Uterus (tissue), 2 donors: ENCODE data around the gene TCAF2.
A peak's percentile ranks its signal among the peaks of the same experiment; 100 is the strongest.
"Not testable (repeated sequence)": the region's sequence is repeated elsewhere in the genome, so short reads cannot be mapped to it uniquely, and the experiment has no call there.

Experiments
- POLR2A ChIP-seq, 2 donors: fragments of 450-650 bp; IDR thresholded peaks; one replicate each; pipeline ENCODE4 v1.6.1; 2016; ENCODE audit warnings: antibody characterized with exemption in 2 of 2, mild to moderate bottlenecking in 1 of 2, moderate library complexity in 1 of 2
- TF ChIP-seq, protein P1 (sequence below), 4 experiments: fragments of 200-600 bp in 2 of 4; fragments of 450-650 bp in 2 of 4; sonication (generic) in 2 of 4; IDR thresholded peaks; one replicate each; pipeline ENCODE4 v1.5.1; 2016 to 2019; ENCODE audit warnings: antibody characterized with exemption in 4 of 4, mild to moderate bottlenecking in 2 of 4, moderate library complexity in 1 of 4

DNA sequence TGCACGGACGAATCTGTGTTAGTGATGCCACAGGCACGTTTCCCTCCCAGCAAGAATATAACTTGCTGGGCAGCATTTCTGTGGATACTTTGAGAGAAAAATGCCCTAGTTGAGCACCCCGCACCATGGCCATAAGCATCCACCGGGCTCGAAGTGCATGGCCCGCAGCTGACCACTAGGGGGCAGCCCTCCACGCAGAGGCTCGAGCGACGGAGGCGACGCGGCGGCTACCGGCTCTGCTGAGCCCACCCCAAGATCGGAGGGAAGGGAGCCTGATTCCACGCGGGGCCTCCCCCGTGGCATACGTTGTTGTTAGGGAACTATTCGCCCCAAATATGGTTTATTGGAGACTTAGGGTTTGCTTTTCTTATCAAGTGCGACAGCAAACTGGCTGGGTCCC, 716 bp upstream of the TCAF2 start:
- TF ChIP-seq, protein P1, sequence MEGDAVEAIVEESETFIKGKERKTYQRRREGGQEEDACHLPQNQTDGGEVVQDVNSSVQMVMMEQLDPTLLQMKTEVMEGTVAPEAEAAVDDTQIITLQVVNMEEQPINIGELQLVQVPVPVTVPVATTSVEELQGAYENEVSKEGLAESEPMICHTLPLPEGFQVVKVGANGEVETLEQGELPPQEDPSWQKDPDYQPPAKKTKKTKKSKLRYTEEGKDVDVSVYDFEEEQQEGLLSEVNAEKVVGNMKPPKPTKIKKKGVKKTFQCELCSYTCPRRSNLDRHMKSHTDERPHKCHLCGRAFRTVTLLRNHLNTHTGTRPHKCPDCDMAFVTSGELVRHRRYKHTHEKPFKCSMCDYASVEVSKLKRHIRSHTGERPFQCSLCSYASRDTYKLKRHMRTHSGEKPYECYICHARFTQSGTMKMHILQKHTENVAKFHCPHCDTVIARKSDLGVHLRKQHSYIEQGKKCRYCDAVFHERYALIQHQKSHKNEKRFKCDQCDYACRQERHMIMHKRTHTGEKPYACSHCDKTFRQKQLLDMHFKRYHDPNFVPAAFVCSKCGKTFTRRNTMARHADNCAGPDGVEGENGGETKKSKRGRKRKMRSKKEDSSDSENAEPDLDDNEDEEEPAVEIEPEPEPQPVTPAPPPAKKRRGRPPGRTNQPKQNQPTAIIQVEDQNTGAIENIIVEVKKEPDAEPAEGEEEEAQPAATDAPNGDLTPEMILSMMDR (IDR thresholded peaks at IDR 0.05), result peak in 1 of 4 experiments; percentile 23
- TF ChIP-seq POLR2A (IDR thresholded peaks at IDR 0.05), result not testable (repeated sequence)
